C4-2B (cell line): ENCODE measurements around the gene SEC14L2.
"Not testable (repeated sequence)": the region's sequence is repeated elsewhere in the genome, so short reads cannot be mapped to it uniquely, and the experiment has no call there.

Experiments
- ZFX ChIP-seq: fragments of 450-650 bp; IDR thresholded peaks from 2 replicates; pipeline ENCODE4 v1.6.1; 2017
- TF ChIP-seq, protein P1 (sequence below): fragments of 450-650 bp; conservative IDR thresholded peaks from 2 replicates; pipeline ENCODE4 v1.5.1; 2017; ENCODE audit warnings: mild to moderate bottlenecking

DNA sequence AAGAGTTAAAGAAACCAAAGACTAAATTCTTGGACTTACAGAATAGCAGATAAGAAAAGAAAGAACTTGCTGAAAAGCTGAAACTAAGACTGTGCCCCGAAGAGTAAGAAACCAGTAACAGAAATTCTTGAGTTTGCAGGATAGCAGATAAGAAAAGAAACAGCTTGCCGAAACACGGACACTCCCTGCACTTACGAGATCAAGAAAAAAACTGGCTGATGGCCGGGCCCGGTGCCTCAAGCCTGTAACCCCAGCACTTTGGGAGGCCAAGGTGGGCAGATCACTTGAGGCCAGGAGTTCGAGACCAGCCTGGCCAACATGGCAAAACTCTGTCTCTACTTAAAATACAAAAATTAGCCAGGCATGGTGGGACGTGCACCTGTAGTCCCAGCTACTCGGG, 54.7 kb downstream of the SEC14L2 start:
- TF ChIP-seq, protein P1, sequence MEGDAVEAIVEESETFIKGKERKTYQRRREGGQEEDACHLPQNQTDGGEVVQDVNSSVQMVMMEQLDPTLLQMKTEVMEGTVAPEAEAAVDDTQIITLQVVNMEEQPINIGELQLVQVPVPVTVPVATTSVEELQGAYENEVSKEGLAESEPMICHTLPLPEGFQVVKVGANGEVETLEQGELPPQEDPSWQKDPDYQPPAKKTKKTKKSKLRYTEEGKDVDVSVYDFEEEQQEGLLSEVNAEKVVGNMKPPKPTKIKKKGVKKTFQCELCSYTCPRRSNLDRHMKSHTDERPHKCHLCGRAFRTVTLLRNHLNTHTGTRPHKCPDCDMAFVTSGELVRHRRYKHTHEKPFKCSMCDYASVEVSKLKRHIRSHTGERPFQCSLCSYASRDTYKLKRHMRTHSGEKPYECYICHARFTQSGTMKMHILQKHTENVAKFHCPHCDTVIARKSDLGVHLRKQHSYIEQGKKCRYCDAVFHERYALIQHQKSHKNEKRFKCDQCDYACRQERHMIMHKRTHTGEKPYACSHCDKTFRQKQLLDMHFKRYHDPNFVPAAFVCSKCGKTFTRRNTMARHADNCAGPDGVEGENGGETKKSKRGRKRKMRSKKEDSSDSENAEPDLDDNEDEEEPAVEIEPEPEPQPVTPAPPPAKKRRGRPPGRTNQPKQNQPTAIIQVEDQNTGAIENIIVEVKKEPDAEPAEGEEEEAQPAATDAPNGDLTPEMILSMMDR, result not testable (repeated sequence)
- TF ChIP-seq ZFX, result not testable (repeated sequence)
